Motor neuron (in vitro differentiated cells): ENCODE measurements around the gene STEAP4. TPM values are rescaled to one million over a fixed set of nuclear protein-coding genes. Genes with fewer than 3 reads are reported as not detected.

Source experiments
- ATAC-seq, 8 experiments: fragments of 200-7000 bp; cut with Tn5 transposase; replicated peaks in 6 of 8; 2 replicates each; pipeline ENCODE4 v1.8.0; 2021; ENCODE audit warnings: mild to moderate bottlenecking in 8 of 8, moderate library complexity in 8 of 8
- H3K27ac ChIP-seq, 2 donors: fragments of 250-450 bp; sonication (Bioruptor Pico); 2 replicates each; pipeline ENCODE4 v1.9.0; 2021; ENCODE audit warnings: antibody characterized with exemption in 2 of 2, mild to moderate bottlenecking in 2 of 2, moderate library complexity in 1 of 2
- H3K4me1 ChIP-seq, 2 donors: fragments of 250-450 bp; sonication (Bioruptor Pico); replicated peaks in 1 of 2; 2 replicates each; pipeline ENCODE4 v1.6.1; 2021; ENCODE audit warnings: antibody characterized with exemption in 2 of 2, mild to moderate bottlenecking in 2 of 2, moderate library complexity in 1 of 2
- H3K4me3 ChIP-seq, 5 donors: fragments of 250-450 bp; sonication (Bioruptor Pico); 2 replicates each; pipeline ENCODE4 v1.9.0; 2021; ENCODE audit warnings: antibody characterized with exemption in 5 of 5, mild to moderate bottlenecking in 5 of 5, moderate library complexity in 4 of 5
- WGBS, 10 experiments: fragments of 450-650 bp; shearing (Covaris generic); methylation state at CpG; one replicate each; pipeline ENCODE4 v1.0.0; 2022; 5-methylcytosine and 5-hydroxymethylcytosine counted together
- in situ Hi-C, 9 experiments: fragments of 400-800 bp; cut with MboI; loops; one replicate each; pipeline ENCODE4 v1.15.0; 2021; ENCODE audit warnings: low sequenced_read_pairs in 9 of 9, low pct_unique_long_range_greater_than_20kb in 2 of 9; ENCODE audit not compliant: unreplicated experiment in 9 of 9
- total RNA-seq, 8 experiments: library from RNA; unstranded; fragments of 300-600 nt; gene quantifications; 2 replicates each; pipeline versions ENCODE4 v1.2.3 to v1.2.4, GENCODE V29; 2022

The STEAP4 gene
- total RNA-seq: under 1 TPM; 0.04 to 0.33 (median 0.15) TPM

DNA sequence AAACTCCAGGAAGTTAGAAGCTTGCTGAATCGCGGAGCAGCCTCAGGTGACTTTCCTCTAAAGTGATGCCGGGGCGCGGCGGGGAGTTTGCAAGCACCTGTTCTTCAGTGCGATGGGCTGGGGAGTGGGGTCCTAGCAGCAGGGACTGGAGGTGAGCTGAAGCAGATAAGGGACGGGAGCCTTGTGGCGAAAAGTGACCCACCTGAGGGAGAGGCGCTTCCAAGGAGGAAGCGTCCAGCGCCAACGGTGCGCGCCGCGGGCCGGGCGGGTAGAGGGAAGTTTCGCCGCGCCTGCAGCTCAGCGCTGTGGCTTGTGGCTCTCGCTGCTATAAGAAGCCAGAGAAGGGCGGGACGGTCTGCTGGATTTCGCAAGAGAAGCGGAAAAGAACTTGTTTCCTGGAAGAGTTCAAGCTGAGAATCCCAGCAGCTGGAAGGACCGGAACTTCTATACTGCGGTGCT is at the start of gene STEAP4:
STEAP4 (minus strand) TSS at position 305 of the 459 bp plus-strand sequence. CDS start 22,625 bp downstream, outside the sequence.
- Histone ChIP-seq H3K4me3 (peak within 1 kb of the TSS in 1 of 5 donors; percentile 10), H3K27ac (no peak within 1 kb of the TSS), H3K4me1 (no peaks in the 10 kb centered on the region)
- in situ Hi-C loops: no loop called here
- 0 to 26% (median 7%) methylated on average over 1 to 10 of the region's 30 CpGs; no CpG with 5 or more reads in 3 of the 10 experiments for WGBS, 10 experiments
- peak in 4 of 8 experiments; percentile 48 to 97 (median 93) for ATAC-seq

DNA sequence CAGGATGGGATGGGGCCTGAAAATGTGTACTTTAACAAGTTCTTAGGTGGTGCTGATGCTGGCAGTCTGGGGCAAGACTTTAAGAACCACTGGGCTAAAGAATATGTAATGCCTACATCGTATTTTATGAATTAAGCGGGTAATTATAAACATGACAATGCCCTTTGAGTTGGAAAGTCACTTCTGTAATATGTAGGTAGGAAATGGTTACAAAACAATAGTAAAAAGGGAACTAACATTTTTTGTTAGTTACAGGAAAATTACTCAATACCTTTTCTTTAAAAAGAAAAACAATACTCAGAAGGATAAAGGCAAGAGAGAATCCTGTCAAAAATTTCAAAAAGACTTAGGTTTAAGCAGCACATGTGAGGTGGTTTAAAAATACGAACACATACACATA is 48.3 kb upstream of the STEAP4 start:
- ATAC-seq: no peak
- Histone ChIP-seq H3K4me3 (no peak overlapping the region), H3K27ac (no peak overlapping the region), H3K4me1 (no peaks in the 10 kb centered on the region)
- 29 to 100% (median 87%) methylated on average over 1 to 3 of the region's 3 CpGs for WGBS, 10 experiments
- in situ Hi-C loops: loop anchor here in 1 of 9 experiments (25.0 kb wide), 1 partner anchor 118 kb away; no protein-coding TSS in a partner anchor

DNA sequence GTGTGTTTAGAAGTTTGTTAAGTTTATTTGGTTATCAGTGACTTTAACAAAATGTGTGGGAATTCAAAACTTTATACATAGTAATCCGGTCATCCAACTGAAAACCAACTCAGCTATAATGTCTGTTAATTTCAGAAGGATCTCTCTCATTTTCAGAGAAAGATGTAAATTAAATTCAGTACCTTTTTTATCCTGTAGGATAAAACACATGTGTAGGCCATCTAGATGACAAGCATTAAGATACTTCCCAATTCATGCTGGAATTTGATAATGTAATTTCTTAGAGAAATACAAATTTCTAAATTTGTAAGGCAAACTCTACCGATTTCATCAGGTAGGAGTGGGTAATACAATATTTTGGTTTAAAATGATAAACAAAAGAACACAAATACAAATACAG is 43.4 kb upstream of the STEAP4 start:
- no peak for ATAC-seq
- in situ Hi-C loops: loop anchor here in 1 of 9 experiments (25.0 kb wide), 1 partner anchor 113 kb away; no protein-coding TSS in a partner anchor
- Histone ChIP-seq H3K4me1 (no peaks in the 10 kb centered on the region), H3K4me3 (no peak overlapping the region), H3K27ac (no peak overlapping the region)
- 34 to 100% (median 87%) methylated on average over 1 to 2 of the region's 2 CpGs for WGBS, 10 experiments

DNA sequence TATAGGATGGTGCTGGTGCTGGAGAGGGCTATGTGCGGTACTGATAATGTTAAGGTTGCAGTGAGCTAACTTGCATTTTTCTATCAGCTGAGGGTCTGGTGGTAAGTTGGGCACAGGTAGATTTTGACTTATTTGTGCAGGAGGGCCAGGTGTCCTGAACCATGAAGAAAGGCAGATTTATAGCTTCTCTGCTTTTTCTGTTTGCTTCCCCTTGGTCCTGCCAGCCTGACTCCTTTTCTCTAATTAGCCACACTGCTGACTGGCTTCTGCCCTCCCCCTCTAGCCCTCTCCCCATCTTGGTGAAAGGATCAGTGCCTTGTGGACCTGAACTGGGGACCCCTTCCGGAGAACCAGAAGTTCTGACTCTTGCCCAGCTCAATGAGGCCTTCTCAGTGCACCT is 40.8 kb upstream of the STEAP4 start:
- whole genome bisulfite sequencing, 10 experiments: 40 to 100% (median 95%) methylated on average over 1 to 2 of the region's 2 CpGs; no CpG with 5 or more reads in 1 of the 10 experiments
- in situ Hi-C loops: no loop called here
- ATAC-seq: no peak
- no peak overlapping the region for H3K27ac ChIP-seq
- H3K4me3 ChIP-seq: no peak overlapping the region
- H3K4me1 ChIP-seq: no peaks in the 10 kb centered on the region

DNA sequence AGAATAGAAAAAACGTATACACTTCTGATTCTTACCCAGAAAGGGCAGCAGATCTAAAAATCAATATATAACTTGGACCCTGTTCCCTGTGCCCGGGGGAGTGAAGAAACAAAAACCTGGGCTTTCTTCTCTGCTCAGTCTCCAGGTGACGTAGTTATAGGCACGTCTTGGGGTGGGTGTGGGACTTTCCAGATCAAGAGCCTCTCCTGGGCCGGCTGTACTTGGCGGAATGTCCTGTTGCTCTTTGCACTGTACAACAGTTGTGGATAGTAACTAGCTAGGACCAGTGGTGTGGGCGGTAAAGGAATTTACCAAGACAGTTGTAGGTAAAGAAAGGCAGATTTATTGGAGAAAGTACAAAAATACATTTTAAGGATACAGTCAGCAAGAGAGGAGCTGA is 40.4 kb upstream of the STEAP4 start:
- Histone ChIP-seq H3K4me3 (no peak overlapping the region), H3K4me1 (no peaks in the 10 kb centered on the region), H3K27ac (no peak overlapping the region)
- 25 to 100% (median 71%) methylated on average over 1 to 6 of the region's 7 CpGs; no CpG with 5 or more reads in 2 of the 10 experiments for WGBS, 10 experiments
- in situ Hi-C loops: no loop called here
- ATAC-seq: no peak

DNA sequence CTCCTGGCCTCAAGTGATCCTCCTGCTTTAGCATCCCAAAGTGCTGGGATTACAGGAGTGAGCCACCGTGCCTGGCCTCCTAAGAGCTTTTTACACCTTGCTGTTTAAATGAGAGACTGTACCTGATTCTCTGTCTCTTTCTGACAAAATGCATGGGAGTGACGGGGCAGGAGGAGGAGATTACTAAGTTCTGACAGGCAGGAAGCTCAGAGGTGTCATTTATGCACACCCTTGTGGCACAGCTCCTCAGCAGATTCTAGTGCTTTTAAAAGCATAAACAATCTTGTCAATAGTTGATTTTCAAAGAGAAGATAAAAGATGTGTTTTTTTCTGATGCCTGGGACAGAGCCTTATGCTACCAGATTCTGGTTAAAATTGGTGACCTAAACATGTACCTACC is 39.7 kb upstream of the STEAP4 start:
- no peak overlapping the region for H3K27ac ChIP-seq
- in situ Hi-C loops: no loop called here
- ATAC-seq: no peak
- H3K4me3 ChIP-seq: no peak overlapping the region
- H3K4me1 ChIP-seq: no peaks in the 10 kb centered on the region
- whole genome bisulfite sequencing, 10 experiments: 20 to 100% (median 92%) methylated on average over 1 to 2 of the region's 2 CpGs; no CpG with 5 or more reads in 5 of the 10 experiments

DNA sequence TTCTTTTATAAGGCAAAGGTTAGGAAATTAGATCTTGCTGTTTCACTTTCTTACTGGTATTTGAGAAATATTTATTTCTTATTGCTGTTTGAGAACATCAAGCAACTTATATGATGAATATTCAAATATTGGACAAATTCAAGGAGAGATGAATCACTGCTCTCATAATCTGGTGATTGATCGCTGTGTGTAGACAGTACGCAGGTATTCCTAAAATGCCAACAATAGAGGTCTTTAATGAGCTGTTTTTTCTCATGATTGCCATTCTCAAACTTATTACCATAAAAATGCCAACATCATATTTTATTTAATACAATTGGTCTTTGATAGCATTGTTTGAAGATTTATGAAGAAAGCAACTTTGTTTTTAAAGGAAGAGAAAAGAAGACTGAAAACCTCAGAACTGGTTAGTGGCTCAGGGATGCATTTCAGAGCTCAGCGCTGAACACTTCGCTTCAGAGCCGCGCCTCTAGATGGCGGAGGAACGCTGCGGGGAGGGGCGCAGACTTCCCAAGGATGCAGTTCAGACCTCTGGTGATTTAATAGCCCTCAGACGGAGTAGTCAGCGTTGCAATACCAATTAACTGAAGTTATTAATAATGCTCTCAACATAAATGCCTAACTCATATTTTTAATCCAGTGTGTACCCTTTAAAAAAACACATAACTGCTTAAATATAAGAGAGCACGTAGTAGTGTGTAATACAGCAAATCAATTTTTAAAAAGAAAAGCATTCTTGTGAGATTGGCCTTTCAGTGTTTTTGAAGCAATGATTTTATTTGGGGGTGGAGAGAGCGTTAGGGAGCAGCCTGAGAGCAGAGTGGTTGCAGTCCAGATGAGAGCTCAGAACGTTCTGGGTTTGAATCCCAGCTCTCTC is 38.5 kb upstream of the STEAP4 start:
- peak; percentile 89 to 100 (median 97) for ATAC-seq
- H3K4me1 ChIP-seq: no peaks in the 10 kb centered on the region
- H3K27ac ChIP-seq: no peak overlapping the region
- in situ Hi-C loops: no loop called here
- 16 to 92% (median 44%) methylated on average over 2 to 12 of the region's 15 CpGs for WGBS, 10 experiments
- H3K4me3 ChIP-seq: no peak overlapping the region

DNA sequence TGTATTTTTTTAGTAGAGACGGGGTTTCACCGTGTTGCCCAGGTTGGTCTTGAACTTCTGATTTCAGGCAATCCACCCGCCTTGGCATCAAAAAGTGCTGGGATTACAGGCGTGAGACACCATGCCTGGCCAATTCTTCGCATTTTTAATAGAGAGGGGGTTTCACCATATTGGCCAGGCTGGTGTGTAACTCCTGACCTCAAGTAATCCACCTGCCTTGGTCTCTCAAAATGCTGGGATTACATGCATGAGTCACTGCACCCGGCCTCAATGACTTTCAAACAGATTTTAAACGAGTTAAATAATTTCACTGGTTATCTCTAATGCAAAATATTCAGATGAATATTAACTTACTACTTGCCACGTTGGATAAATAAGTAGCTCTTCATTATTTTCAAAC is 37.6 kb upstream of the STEAP4 start:
- H3K4me1 ChIP-seq: no peaks in the 10 kb centered on the region
- no peak overlapping the region for H3K4me3 ChIP-seq
- H3K27ac ChIP-seq: no peak overlapping the region
- no peak for ATAC-seq
- in situ Hi-C loops: no loop called here
- 10 to 93% (median 80%) methylated on average over 1 to 8 of the region's 8 CpGs for WGBS, 10 experiments

DNA sequence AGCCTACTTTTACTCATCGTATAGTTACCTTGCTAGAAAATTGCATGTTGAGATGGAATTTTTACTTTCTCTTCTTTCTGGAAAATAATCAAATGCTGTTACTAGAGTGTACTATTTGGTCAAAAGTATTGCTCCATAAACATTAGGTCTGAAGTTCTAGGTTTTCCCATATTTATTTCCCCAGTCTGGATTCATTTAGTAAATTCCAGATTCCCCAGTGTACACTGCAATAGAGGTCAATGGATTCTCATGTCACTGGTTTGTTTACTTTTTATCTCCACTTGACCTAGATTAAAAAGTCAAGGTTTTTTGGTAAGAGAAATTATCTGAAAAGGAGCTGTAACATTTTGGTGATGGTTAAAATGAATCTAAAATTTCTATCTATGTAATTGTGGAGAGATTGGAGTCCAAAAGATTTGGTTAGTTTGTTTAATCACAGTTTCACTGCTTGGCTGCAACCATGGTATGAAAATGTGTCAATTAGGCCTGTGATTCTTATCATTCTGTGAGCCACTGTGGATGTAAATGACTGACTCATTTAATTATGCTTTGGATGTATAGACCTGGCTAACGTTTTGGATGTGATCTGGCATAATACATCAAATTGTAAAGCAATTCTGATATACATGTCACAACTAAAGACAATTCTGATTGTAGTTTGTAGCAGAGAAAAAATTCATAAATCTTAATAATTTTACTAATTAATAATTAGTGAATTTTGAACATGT is 32.7 kb upstream of the STEAP4 start:
- ATAC-seq: no peak
- WGBS, 10 experiments: 0 to 100% (median 54%) methylated on average over 1 to 2 of the region's 2 CpGs

GRCh38 chr7:88338503-88338902 is 31.8 kb upstream of the STEAP4 start:
- ATAC-seq: no peak
- H3K4me1 ChIP-seq: peaks cover 0 to 4% of the 10 kb centered on the region in 2 donors
- H3K4me3 ChIP-seq: no peak overlapping the region
- 54 to 100% (median 88%) methylated on average over 1 to 6 of the region's 6 CpGs for WGBS, 10 experiments
- no peak overlapping the region for H3K27ac ChIP-seq
- in situ Hi-C loops: no loop called here

More for the DNA sequence above, 32.7 kb upstream of the STEAP4 start:
- no peak overlapping the region for H3K4me3 ChIP-seq
- peaks cover 0 to under 1% of the 10 kb centered on the region in 2 donors for H3K4me1 ChIP-seq
- no peak overlapping the region for H3K27ac ChIP-seq
- in situ Hi-C loops: no loop called here

DNA sequence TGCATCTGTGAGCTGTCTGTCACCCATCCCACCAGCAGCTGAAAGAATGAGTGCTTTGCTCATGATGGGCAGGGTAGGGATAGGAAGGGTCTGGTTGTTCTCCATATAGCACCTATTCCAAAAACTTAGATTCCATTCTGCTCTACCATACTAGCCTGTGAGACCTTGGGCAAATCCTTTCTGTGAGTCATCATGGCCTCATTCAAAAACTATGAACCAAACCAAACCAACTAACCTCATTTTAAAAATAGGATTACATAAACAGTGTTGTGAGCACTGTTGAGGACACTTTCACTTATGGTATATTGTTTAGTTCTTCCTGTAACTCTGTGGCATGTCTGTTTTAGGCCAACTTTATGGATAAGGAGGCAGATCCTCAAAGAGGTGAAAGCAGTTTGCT is 30.9 kb upstream of the STEAP4 start:
- Histone ChIP-seq H3K4me1 (peaks cover 0 to 4% of the 10 kb centered on the region in 2 donors), H3K27ac (no peak overlapping the region), H3K4me3 (no peak overlapping the region)
- in situ Hi-C loops: no loop called here
- ATAC-seq: no peak

- peak in 1 of 8 experiments; percentile 42 for ATAC-seq
- Histone ChIP-seq H3K4me1 (peaks cover 0 to 4% of the 10 kb centered on the region in 2 donors), H3K4me3 (no peak overlapping the region), H3K27ac (no peak overlapping the region)
- in situ Hi-C loops: no loop called here
Observed at GRCh38 chr7:88331322-88331721, 24.6 kb upstream of the STEAP4 start.
